D721Med (cell line): ENCODE measurements around the gene TGFBR1.
"Not testable (repeated sequence)": the region's sequence is repeated elsewhere in the genome, so short reads cannot be mapped to it uniquely, and the experiment has no call there.

Experiments
- DNase-seq: peaks from one replicate; pipeline ENCODE4 v3.0.0; 2011; ENCODE audit warnings: low spot score; ENCODE audit not compliant: insufficient read length
- FAIRE-seq: peaks from 2 replicates; lab custom pipeline; 2011; peaks lifted over from hg19 to GRCh38; lab: Jason Lieb, UNC
- TF ChIP-seq, protein P1 (sequence below): IDR thresholded peaks from 2 replicates; pipeline ENCODE4 v1.5.1; 2012; ENCODE audit warnings: mild to moderate bottlenecking, control low read depth; ENCODE audit not compliant: insufficient read depth; ENCODE audit errors: missing control alignments

TGFBR1 gene

GRCh38 chr9:99090336-99091130, 14.4 kb upstream of the TGFBR1 start:
- DNase-seq (no peak), FAIRE-seq (no peak)

DNA sequence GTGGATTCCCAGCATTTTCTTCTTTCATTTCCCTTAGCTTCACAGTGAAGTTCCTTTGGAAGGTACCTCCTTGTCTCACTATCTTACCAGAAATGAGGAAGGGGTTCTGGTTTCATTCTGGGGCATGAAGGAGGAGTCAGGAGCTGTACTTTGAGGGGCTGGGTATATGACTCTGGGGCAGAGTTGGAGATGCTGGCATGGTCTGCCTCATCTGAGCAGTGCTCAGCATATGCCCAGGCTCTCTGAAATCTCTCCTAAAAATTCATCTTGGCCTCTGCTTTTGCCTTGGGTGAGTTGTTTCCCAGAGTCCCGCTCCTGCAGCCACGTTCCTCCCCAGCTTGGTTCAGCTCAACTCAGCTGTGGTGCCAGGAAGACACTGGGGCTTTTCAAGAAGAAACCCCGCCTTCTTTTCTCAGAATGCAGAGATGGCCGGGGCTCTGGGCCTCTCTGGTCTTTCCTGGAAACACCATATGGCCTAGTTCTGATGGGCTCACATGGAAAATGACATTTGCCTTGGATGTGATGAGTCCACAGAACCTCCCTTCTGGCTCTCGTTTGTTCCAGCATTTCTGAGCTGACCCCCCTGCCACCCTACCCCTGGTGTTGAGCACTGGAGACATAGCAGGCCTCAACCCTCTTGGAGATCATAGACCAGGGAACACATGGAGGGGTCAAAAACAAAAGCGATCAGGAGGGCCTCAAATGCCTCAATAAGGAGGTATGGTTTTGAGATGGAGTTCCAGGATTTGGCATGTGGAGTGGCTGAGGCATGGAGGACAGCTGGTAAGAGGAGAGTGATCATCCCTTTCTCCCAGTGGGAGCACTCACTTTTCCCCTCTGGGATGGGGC, 12.0 kb upstream of the TGFBR1 start:
- FAIRE-seq (no peak), DNase-seq (no peak)
- TF ChIP-seq, protein P1, sequence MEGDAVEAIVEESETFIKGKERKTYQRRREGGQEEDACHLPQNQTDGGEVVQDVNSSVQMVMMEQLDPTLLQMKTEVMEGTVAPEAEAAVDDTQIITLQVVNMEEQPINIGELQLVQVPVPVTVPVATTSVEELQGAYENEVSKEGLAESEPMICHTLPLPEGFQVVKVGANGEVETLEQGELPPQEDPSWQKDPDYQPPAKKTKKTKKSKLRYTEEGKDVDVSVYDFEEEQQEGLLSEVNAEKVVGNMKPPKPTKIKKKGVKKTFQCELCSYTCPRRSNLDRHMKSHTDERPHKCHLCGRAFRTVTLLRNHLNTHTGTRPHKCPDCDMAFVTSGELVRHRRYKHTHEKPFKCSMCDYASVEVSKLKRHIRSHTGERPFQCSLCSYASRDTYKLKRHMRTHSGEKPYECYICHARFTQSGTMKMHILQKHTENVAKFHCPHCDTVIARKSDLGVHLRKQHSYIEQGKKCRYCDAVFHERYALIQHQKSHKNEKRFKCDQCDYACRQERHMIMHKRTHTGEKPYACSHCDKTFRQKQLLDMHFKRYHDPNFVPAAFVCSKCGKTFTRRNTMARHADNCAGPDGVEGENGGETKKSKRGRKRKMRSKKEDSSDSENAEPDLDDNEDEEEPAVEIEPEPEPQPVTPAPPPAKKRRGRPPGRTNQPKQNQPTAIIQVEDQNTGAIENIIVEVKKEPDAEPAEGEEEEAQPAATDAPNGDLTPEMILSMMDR: no peak

More at GRCh38 chr9:99090336-99091130, 14.4 kb upstream of the TGFBR1 start:
- TF ChIP-seq, protein P1: no peak

DNA sequence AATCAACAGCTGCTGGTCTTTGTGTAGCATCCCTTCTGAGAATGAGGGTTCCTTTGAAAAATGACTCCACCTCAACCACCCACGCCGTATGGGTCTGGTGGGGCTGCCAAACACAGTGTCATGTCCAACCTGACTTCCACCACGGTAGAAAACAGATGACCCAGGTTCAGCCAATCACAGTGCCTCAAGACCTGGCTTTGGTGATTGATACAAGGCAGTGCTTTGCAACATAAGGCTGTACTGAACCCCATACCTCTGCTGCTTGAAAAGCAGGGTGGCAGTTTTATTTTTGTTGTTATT, 11.5 kb upstream of the TGFBR1 start:
- DNase-seq (no peak), FAIRE-seq (no peak)

GRCh38 chr9:99095565-99095964, 9.3 kb upstream of the TGFBR1 start:
- TF ChIP-seq, protein P1: no peak
- FAIRE-seq (no peak), DNase-seq (no peak)

More for the DNA sequence above, 11.5 kb upstream of the TGFBR1 start:
- TF ChIP-seq, protein P1: no peak

GRCh38 chr9:99096409-99096808, 8.5 kb upstream of the TGFBR1 start:
- TF ChIP-seq, protein P1: no peak
- DNase-seq (no peak), FAIRE-seq (no peak)

- not testable (repeated sequence) for DNase-seq, FAIRE-seq
Observed at GRCh38 chr9:99099806-99100585, 4.9 kb upstream of the TGFBR1 start.

GRCh38 chr9:99101271-99101670, 3.6 kb upstream of the TGFBR1 start:
- no peak for DNase-seq
- TF ChIP-seq, protein P1: no peak
- no peak for FAIRE-seq
